Cortex of kidney (tissue), 1 donor: ENCODE results near the gene ARMC12.

ENCODE experiments used
- DNase-seq: peaks from one replicate; lab custom pipeline; 2025; lab: John Stamatoyannopoulos, UW

ARMC12 gene

GRCh38 chr6:35776364-35777215 is 39.8 kb downstream of the ARMC12 start, which contains the start of gene CLPSL2:
TSS of gene CLPSL2 (plus strand) at chr6:35776598. CDS start at chr6:35776619, 21 bp downstream.
- DNase-seq: no peak

GRCh38 chr6:35777356-35778102 is 40.7 kb downstream of the ARMC12 start:
- DNase-seq: no peak

- no peak for DNase-seq
Observed at GRCh38 chr6:35778437-35778836, 41.6 kb downstream of the ARMC12 start.

- no peak for DNase-seq
Observed at GRCh38 chr6:35780719-35781118, 43.9 kb downstream of the ARMC12 start, which contains the start of gene CLPSL1. TSS of gene CLPSL1 (plus strand) at chr6:35781019. CDS start at chr6:35781111, 92 bp downstream.

GRCh38 chr6:35781290-35781689 is 44.5 kb downstream of the ARMC12 start:
- no peak for DNase-seq

- DNase-seq: no peak
Observed at GRCh38 chr6:35782424-35782823, 45.6 kb downstream of the ARMC12 start.

- no peak for DNase-seq
Observed at GRCh38 chr6:35784200-35784599, 47.4 kb downstream of the ARMC12 start.

- DNase-seq: no peak
Observed at GRCh38 chr6:35786272-35786671, 49.4 kb downstream of the ARMC12 start.

- no peak for DNase-seq
Observed at GRCh38 chr6:35786810-35787209, 50.0 kb downstream of the ARMC12 start.

GRCh38 chr6:35787266-35788218 is 50.7 kb downstream of the ARMC12 start:
- no peak for DNase-seq

GRCh38 chr6:35788423-35788982 is 51.7 kb downstream of the ARMC12 start:
- DNase-seq: no peak

GRCh38 chr6:35790683-35791082 is 53.9 kb downstream of the ARMC12 start:
- no peak for DNase-seq

GRCh38 chr6:35794536-35795452 is 58.0 kb downstream of the ARMC12 start:
- no peak for DNase-seq

GRCh38 chr6:35795453-35796071 is 58.7 kb downstream of the ARMC12 start:
- DNase-seq: no peak

GRCh38 chr6:35796236-35796635 is 59.4 kb downstream of the ARMC12 start:
- DNase-seq: no peak

- DNase-seq: no peak
Observed at GRCh38 chr6:35797837-35798526, 61.1 kb downstream of the ARMC12 start.
